NCI-H2107 (cell line): ENCODE data around the gene TAP2.
"Not testable (repeated sequence)": the region's sequence is repeated elsewhere in the genome, so short reads cannot be mapped to it uniquely, and the experiment has no call there.

Source experiments
- DNase-seq: peaks from one replicate; lab custom pipeline; 2025; lab: John Stamatoyannopoulos, UW

TAP2 gene

DNA sequence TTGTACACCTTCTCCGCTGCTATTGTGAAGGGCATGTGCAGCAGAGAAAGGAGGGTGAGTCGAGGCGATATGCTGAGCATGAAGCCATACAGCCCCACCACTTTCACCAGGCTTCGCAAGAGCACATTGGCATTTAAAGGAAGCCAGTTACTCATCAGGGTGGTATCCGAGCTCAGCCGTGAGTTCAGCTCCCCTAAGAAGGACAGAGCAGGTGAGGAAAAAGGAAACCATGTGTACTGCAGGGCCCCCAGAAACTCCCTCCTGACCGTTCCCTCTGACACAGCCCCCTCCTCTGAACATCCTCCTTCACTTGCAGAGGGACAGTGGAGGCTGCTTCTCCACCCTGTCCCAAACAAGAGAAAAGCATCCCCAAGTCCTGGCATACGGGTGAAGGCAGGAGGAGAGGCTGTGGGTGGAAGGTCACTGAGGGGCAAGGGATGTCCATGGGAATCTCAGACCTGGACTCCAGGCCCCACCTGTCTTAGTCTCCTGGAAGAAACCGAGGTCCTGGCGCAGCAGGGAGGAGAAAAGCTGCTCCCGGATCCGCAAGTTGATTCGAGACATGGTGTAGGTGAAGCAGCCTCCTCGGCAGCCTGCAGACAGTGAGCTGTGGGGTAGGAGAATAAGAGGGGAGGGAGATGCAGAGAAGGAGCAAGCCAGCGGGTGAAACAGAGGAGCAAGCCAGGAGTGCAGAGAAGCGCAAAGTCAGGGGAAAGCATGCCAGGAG, 3.2 kb downstream of the TAP2 start:
- DNase-seq, result no peak

DNA sequence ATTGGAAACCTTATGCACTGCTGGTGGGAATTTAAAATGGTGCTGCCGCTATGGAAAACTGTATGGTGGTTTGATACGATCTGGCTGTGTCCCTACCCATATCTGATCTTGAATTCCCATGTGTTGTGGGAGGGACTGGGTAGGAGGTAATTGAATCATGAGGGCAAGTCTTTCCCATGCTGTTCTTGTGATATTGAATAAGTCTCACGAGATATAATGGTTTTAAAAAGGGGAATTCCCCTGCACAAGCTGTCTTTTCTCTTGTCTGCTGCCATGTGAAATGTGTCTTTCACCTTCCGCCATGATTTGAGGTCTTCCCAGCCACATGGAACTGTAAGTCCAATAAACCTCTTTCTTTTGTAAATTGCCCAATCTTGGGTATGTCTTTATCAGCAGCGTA, 4.9 kb downstream of the TAP2 start:
- DNase-seq, result no peak

DNA sequence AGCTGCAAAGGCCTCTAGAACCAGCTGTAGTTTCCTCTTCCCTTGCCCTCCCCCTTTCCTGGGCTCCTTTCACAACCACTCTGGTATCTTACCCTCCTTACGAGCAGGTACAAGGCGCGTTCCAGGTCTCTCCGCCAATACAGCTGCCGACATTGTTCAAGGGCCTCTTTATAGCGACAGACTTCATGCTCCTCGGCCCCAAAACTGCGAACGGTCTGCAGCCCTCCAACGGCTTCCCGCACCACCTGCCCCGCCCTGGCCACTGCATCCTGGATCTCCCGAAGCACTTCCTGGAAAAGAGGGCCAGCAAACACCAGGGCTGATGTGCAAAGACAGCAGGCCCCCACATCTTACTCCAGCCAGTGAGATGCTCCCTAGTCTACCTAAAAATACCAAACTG, 6.0 kb downstream of the TAP2 start:
- DNase-seq, result no peak

DNA sequence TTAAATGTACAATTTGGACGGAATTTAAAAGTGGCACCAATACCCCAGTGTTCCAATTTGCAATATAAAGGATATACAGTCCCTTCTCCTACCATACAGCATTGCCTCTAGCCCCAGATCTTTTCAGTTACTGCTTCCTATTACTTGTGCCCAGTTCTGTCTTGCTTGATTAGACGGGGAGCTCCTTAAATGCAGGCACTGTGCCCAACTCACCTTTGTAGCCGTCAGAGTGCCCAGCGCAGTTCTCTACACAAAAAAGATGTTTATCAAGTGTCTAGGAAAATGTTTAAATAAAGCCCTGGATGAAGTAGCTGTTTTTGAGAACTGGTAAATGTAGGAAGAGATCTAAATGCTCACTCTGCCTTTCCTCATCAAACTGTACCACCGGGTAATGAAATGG, 7.6 kb downstream of the TAP2 start:
- no peak for DNase-seq

DNA sequence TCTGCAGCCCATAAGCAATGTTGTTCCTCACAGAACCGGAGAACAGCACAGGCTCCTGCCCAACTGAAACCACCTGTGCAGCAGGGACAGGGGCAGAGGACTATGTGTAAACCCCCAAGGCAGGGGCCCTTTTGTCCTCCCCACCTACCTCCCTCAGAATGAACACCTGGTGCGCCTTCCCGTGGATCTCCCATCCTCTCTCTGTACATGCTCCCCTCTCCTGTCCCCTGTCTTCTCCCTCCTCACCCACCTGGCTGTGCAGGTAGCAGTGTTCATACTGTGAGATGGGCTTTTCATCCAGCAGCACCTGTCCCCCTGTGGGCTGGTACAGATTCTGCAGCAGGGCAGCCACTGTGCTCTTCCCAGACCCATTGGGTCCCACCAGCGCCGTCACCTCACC, 8.5 kb downstream of the TAP2 start:
- no peak for DNase-seq

DNA sequence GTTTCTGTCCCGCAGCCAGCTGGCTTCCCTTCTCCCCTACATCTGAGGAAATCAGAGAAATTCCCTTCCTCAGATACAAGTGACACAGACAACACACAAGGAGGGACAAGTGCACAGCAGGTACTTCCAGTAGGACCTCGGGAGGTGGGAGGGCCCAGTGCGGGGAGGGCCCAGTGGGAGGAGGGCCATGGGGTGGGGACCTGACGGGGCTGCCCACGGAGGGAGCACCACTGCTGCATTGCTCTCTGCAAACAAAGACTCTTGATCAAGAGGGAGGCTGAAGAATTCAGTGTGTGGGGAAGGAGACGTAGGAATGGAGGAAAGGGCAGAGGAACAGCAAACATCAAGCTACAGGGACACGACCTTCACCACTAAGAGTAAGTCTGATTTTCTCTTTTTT, 9.0 kb downstream of the TAP2 start:
- DNase-seq, result no peak

DNA sequence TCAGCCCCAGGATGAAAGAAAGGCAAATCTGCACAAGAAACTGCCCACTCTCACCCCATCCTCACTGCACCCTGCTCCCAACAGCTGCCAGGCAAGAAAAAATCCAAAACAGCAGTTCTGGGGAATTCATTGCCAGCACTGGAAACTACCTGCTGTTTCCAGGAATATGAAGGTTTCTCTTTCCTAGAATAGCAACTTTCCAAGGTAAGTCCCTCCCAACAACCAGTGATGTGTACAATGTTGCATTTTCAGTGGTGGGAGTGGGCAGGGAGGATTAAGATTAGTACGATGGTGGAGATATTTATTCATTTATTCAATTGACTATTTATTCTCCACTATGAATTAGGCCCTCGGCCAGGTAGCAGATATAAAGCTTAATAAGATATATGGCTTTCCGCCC, 11.5 kb downstream of the TAP2 start:
- no peak for DNase-seq

DNA sequence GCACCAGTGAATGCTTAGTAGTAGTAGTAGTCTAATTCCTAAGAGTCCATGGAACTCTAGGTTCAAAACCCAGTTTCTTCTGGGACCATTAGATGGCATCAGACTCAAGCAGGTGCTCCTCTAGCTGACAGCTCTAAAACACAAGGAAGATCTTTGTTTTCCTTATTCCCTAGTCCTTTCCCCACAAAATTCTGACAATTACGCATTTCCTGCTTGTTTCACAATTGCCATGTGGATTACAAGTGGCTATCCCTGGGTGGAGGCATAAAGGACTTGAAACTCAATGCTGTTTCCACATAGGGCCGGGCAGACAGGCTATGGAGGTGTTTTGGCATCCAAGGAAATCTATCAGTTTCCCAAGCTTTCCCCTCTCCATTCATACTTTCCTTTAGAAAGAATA, 12.6 kb downstream of the TAP2 start:
- no peak for DNase-seq

DNA sequence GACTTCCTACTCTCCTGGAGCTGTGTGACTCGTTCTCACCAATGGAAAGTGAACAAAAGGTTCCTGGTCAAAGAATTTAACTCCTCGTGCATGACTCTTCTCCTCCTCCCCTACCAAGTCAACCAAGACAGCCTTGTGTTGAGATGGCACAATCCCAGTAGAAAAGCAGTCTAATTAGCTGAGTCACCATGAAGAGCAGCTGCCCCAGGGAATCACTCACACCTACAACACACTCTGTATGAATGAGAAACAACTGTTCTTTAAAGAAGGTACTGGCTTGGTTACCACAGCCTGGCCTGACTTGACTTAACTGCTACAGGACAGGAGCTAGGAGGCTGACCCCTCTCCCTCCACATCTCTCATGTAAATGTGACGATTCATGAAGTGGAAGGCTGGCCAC, 18.8 kb downstream of the TAP2 start:
- no peak for DNase-seq

DNA sequence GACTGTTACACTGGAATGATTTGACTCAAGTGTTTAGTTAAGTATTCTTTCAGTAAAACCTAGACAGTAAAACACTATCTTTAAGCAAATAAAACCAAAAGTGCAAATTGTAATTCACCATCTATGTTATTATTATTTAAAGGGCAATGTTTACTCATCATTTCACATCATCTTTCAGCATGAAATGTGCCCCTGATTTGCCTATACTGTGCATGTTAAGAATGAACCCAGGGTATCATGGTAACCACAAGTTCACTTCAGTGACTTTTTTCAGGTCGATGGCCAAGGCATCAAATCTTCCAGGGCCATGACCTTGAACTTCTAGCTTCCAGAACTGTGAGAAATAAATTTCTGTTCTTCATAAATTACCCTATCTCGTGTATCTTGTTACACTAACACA, 19.7 kb downstream of the TAP2 start:
- DNase-seq, result no peak

DNA sequence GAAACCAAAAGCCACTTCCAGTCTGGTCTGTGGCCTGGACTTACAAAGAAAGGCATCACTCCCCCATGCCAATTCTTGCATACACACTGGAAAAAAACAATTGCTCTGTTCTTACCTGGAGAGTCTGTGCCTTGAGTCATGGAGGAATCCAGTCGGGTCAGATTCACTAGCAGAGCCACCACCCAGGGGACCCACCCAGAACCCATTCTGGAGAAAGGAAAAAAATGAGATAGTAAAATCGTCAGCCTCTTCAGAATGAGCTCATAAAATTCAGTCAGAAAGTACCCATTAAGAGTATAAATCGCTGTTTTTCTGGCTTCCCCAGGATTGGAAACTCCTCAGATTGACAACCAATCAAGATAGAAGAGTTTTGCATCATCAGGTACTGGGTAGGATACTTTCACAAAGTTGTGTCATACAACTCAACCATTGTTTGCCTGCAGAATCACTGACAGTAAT, 21.8 kb downstream of the TAP2 start, which contains the start of gene HLA-DOB:
Gene HLA-DOB, minus strand, starts transcription at position 257 of the 459 bp plus-strand sequence. Its CDS starts 51 bp downstream, at position 206.
- DNase-seq, result no peak

DNA sequence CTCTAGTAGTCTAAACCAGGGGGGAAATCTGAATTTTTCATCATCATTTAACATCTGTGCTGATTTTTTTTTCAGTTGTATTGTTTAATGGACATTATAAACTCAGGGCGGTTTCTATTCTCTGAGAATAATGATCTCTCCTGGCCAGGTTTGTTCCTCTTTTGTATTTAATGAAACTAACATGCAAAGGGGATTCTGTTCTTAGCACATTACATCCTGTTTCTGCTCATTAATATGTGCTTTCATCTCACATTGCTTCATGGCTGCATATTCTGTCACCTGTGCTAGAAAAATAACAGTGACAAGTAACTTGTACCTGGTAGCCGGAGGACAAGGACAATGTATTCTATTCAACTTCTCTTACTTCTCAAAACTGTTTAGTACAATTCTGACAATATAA, 22.5 kb downstream of the TAP2 start:
- no peak for DNase-seq

DNA sequence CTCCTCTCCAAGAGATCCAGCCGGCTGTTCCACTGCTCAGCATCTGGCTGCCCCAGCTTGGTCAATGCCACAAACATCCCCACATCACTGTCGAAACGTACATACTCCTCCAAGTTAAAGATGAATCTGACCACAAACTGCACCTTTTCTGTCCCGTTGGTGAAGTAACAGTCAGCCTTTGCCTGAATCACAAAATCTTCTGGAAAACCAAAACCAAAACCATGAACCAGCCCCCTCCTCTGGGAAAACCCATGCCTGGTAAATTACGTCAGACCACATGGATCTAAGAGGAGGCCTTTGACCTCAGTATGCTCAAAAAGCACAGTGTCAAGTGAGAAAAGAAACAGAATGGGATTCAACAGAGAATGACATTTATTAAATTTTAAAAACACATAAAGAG, 23.4 kb downstream of the TAP2 start:
- no peak for DNase-seq

DNA sequence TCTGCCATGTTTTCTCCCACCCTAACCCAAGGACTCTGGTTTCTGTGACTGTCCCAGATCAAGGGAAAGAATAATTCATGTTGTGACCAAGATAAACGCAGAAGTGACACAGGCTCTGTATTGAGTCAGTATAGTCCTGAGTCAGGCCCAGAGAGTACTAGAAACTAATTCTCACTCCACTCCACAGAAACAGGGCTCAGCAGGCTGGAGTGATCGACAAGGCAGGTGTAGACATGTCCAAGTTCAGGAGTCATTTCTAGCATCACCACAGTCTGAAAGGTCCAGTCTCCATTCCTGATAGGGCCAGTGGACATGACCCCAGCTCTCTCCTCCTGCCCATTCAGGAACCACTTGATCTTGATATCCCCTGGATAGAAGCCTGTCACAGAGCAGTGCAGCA, 24.4 kb downstream of the TAP2 start:
- DNase-seq, result no peak

DNA sequence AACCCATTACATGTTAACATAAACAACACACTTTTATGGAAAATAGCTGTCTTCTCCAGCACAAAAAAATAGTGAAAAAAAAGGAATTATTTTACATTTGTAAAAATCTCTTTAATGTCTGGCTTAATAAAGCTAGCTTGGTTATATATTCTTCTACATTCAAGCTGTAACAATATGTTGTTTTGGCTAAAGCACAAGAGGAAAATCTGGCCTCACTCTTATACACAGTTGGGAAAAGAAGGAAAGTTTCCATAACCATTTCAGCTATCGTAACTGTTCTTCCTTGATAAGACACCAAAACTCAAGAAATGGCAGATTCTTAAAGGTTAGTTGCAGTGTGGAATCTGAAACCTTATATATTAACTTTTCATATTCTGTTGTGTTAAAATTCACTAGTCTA, 29.4 kb downstream of the TAP2 start:
- DNase-seq, result no peak

DNA sequence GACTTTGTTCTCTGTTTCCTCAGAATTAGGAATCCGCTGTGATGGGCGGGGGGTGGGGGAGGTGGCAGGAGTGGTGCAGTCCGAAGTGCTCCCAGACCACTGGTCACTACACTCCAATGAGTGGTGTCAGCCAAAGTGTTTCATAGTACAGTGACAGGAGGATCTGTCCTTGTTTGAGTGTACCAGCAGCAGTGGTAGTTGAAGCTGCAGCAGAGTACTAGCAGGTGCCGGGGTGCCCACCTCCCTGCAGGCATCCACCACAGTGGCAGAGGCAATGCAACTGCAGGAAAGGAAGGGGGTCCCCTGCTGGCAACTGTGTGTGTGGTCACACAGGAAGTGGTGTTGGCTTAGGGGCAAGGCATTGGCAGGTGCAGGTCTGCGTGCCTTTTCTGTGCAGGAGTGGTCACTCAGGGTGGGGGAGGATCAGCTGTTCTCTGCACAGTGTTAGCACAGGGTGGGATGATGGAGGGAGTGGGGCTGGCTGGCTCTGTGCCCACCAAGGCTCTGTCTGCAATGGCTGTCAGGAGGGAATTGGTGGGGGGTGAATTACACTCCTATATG, 31.4 kb downstream of the TAP2 start:
- no peak for DNase-seq

DNA sequence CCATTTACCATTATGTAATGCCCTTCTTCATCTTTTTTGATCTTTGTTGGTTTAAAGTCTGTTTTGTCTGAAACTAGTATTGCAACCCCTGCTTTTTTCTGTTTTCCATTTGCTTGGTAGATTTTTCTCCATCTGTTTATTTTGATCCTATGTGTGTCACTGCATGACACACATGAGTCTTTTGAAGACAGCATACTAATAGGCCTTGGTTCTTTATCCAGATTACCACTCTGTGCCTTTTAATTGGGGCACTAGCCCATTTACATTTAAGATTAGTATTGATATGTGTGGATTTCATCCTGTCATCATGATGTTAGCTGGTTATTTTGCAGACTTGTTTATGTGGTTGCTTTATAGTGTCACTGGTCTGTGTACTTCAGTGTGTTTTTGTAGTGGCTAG, 33.1 kb downstream of the TAP2 start:
- not testable (repeated sequence) for DNase-seq

DNA sequence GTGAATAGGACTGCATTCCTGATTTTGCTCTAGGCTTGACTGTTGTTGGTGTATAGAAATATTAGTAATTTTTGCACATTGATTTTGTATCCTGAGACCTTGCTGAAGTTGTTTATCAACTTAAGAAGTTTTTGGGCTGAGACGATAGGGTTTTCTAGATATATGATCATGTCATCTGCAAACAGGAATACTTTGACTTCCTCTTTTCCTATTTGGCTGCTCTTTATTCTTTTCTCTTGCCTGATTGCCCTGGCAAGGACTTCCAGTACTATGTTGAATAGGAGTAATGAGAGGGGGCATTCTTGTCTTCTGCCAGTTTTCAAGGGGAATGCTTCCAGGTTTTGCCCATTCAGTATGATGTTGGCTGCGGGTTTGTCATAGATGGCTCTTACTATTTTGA, 35.1 kb downstream of the TAP2 start:
- no peak for DNase-seq

DNA sequence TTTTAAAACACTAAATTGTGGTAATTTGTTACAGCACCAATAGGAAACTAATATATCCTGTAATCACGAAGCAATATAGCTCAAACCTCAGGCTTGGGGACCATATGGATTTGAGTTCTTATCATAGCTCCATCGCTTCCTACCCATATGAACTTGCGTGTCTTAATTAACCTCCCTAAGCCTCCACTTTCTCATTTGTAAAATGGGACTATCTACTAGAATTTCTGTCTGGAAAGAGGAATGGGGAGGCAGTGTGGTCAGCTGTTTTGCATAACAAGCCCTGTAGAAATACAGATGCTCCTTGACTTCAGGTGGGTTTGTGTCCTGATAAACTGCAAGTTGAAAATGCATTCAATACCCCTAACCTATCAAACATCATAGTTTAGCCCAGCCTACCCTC, 38.8 kb downstream of the TAP2 start:
- no peak for DNase-seq

DNA sequence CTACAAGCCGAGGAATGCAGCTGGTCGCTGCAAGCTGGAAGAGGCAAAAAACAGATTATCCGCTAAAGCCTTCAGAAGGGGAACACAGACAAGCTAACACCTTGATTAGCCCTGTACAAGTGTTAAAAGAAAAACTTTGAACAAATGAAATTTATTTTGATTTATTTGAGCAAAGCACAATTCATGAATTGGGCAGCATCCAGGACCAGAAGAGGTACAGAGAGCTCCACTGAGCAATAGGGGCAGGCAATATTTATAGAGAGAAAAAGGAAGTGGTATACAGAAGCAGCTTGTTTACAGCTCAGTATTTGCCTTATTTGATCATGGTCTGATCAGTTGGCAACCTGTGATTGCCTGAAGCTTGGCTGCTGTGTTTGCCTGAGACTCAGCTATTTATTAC, 39.4 kb downstream of the TAP2 start:
- DNase-seq, result no peak

DNA sequence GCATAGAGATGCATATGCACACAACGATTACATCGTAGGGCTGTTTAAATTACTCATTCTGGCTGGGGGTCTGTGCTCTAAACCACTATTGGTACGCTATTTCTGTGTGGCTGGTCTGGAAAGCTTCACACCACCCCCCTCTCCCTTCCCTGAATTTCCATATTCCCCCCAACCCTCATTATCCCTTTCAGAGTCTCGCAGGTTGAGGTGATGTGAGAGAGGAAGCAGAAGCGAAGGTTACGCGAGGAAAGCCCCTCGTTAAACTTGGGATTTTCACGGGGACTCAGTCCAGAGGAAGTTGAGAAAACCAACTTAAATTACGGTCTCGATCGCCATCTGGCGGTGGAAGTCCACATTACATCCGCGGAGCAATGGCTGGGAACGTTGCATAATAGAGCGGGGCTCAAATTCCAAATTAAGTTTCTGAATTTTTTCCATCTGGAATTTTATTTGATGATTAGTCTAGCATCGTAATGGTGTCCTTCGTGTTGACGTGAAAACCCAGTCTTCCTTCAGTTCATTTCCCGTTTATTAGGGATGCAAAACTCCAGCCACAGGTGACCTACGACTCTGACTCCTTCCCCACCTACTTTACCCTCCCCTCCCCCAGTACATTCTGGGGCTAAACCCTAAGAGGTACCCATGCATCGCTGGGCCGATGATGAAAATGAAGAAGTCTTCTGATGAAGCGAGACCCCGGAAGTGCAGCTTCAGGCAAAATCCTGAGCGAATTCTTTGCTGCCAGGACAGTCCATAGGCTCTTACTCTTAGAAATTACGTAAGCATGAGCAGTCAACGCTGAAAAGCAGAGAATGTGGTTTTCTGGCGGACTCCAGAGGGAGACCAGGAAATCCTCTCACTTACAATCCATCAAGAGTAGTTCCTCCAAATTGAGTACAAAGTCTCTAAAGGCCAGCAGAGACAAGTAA, 41.4 kb downstream of the TAP2 start:
- no peak for DNase-seq

DNA sequence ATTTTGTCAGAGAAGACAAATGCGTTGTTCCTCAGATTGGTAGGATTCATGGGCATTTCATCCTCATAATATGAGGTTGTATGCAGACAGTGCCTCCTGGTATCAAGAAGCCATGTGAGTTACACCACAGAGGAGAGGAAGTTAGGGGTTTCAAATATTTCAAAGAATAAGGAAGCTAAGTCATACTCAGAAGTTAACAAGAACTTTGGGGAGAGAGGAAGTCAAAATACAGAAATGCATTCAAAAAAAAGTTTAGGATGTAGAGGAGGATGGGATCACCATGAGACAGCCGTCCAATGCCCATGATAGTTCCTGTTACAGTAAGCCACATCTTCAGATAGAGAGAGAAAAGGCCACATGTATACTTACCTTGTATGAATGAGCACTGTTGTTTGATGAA, 44.0 kb downstream of the TAP2 start:
- no peak for DNase-seq

DNA sequence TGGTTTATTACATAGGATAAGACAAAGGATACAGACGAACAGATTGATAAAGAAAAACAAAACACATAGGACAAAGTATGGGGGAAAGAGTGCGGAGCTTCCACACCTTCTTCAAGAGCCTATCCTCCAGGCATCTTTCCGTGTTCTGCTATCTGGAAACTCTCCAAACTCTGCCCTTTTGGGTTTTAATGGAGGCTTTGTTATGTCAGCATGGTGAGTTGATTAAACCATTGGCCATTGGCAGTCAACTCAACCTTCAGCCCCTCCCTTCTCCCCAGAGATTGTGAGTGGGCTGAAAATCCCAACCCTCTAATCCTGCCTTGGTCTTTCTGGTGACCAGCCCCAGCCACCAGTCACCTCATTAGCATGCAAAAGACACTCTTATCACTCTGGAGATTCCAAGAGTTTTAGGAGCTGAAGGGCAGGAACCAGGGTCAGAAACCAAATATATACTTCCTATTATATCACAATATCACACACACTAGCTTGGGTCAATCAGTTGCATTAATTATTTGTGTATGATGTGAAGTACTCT, 45.6 kb downstream of the TAP2 start:
- no peak for DNase-seq
